Caco-2 (cell line): ENCODE measurements around the gene KMT2C. TPM values are rescaled to one million over a fixed set of nuclear protein-coding genes. Genes with fewer than 3 reads are reported as not detected.
"Not testable (repeated sequence)": the region's sequence is repeated elsewhere in the genome, so short reads cannot be mapped to it uniquely, and the experiment has no call there.

Source experiments
- BruUV-seq: library from RNA; stranded (reverse); fragments of 400-500 nt; replicated peaks from 2 replicates; lab custom pipeline; 2021; lab: Mats Ljungman, UMichigan
- CTCF ChIA-PET: fragments of 300-600 bp; sonication (Branson Sonifier 250); formaldehyde crosslinking; loops from one replicate; lab custom pipeline; 2022; ENCODE audit warnings: antibody characterized with exemption; lab: Charles Lee
- POLR2A ChIA-PET: fragments of 300-600 bp; sonication (Branson Sonifier 250); formaldehyde crosslinking; loops from one replicate; lab custom pipeline; 2022; ENCODE audit warnings: antibody characterized with exemption; lab: Charles Lee
- DNase-seq, 2 experiments: peaks; one replicate each; pipeline versions ENCODE4 v3.0.0 to v3.0.0-alpha.2; 2020 to 2022
- H3K27me3 ChIP-seq: replicated peaks from 2 replicates; pipeline ENCODE4 v1.6.0; 2011; ENCODE audit warnings: low read length; ENCODE audit not compliant: control insufficient read depth, insufficient read depth
- H3K36me3 ChIP-seq: 2 replicates; pipeline ENCODE4 v1.5.1; 2011; ENCODE audit warnings: low read length; ENCODE audit not compliant: control insufficient read depth, insufficient read depth
- H3K4me1 ChIP-seq: fragments of 250-450 bp; sonication (Bioruptor Pico); 2 replicates; pipeline ENCODE4 v1.5.1; 2020; ENCODE audit warnings: mild to moderate bottlenecking
- H3K4me3 ChIP-seq: 2 replicates; pipeline ENCODE4 v1.5.1; 2011; ENCODE audit warnings: low read depth, mild to moderate bottlenecking, control low read depth, low read length
- H3K9me3 ChIP-seq: fragments of 250-450 bp; sonication (Bioruptor Pico); 2 replicates; pipeline ENCODE4 v1.5.1; 2020; ENCODE audit warnings: mild to moderate bottlenecking, moderate library complexity
- H3K27ac Mint-ChIP-seq: one replicate; pipeline ENCODE4 v1.8.0; 2022; ENCODE audit warnings: mixed read lengths; ENCODE audit not compliant: unreplicated experiment
- H3K27me3 Mint-ChIP-seq: one replicate; pipeline ENCODE4 v1.8.0; 2022; ENCODE audit warnings: mixed read lengths; ENCODE audit not compliant: insufficient read depth, unreplicated experiment
- H3K36me3 Mint-ChIP-seq: one replicate; pipeline ENCODE4 v1.8.0; 2022; ENCODE audit warnings: mild to moderate bottlenecking, mixed read lengths; ENCODE audit not compliant: insufficient read depth, unreplicated experiment
- H3K4me1 Mint-ChIP-seq: one replicate; pipeline ENCODE4 v1.8.0; 2022; ENCODE audit warnings: low read depth, mixed read lengths; ENCODE audit not compliant: unreplicated experiment
- H3K4me3 Mint-ChIP-seq: one replicate; pipeline ENCODE4 v1.8.0; 2022; ENCODE audit warnings: mild to moderate bottlenecking, moderate library complexity, mixed read lengths; ENCODE audit not compliant: unreplicated experiment
- H3K9me3 Mint-ChIP-seq: one replicate; pipeline ENCODE4 v1.8.0; 2022; ENCODE audit warnings: mixed read lengths; ENCODE audit not compliant: unreplicated experiment
- CTCF ChIP-seq, 2 experiments: fragments of 200-600 bp in 1 of 2; IDR thresholded peaks; 1 replicate in 1 of 2; 2 replicates in 1 of 2; pipeline versions ENCODE4 v1.5.1 to v1.8.0; 2011 to 2022; ENCODE audit warnings: antibody characterized with exemption in 1 of 2, control low read depth in 1 of 2, inconsistent platforms in 1 of 2, low read depth in 1 of 2, low read length in 1 of 2, mild to moderate bottlenecking in 1 of 2, moderate library complexity in 1 of 2; ENCODE audit not compliant: insufficient read depth in 1 of 2, severe bottlenecking in 1 of 2, unreplicated experiment in 1 of 2
- intact Hi-C: fragments of 100-400 bp; cut with micrococcal nuclease; formaldehyde crosslinking; loops from one replicate; pipeline ENCODE4 v1.10.0; 2022; ENCODE audit not compliant: unreplicated experiment
- total RNA-seq: library from RNA; stranded (reverse); gene quantifications from 2 replicates; pipeline ENCODE4 v1.2.3, GENCODE V29; 2022

KMT2C gene
- total RNA-seq, 1 experiment from 2014 or later, result 59.5 TPM

DNA sequence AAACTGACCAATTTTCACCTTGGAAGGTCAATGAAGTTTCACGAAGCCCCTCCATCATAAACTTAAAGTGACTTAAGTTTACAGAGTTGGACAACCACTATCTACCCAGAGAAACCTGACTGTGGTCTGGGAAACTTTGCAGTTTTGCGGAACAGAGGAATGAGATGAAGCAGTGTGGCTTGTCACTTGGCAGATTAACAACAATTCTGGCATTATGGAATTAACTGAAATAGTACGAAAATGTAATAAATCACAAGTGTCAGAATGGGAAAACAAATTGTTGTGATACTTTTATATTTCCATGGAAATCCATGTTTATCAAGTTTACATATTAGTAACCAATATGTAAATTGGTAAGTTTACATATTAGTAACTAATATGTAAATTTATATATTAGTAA lies 4.9 kb downstream of the KMT2C start:
- H3K4me3 ChIP-seq, result no peak overlapping the region
- Mint-ChIP-seq H3K9me3 (no peaks in the 10 kb centered on the region), H3K4me3 (no peak overlapping the region), H3K36me3 (peaks cover 7% of the 10 kb centered on the region), H3K4me1 (peaks cover 13% of the 10 kb centered on the region), H3K27me3 (no peaks in the 10 kb centered on the region), H3K27ac (no peak overlapping the region)
- no peaks in the 10 kb centered on the region for H3K9me3 ChIP-seq
- H3K36me3 ChIP-seq, result no peaks in the 10 kb centered on the region
- H3K27me3 ChIP-seq, result no peaks in the 10 kb centered on the region
- POLR2A ChIA-PET, result no interaction called here
- no TSS peak for BruUV-seq
- intact Hi-C loops, result no loop called here
- DNase-seq, result no peak
- no peak for TF ChIP-seq CTCF (IDR thresholded peaks at IDR 0.05; ENCODE audit: insufficient read depth in 1 of 2, low read depth in 1 of 2, low read length in 1 of 2, severe bottlenecking in 1 of 2, unreplicated experiment in 1 of 2)
- no peaks in the 10 kb centered on the region; the same call in 1 of the 2 replicates for H3K4me1 ChIP-seq
- CTCF ChIA-PET, result no interaction called here

GRCh38 chr7:152430118-152430517 lies 5.7 kb downstream of the KMT2C start:
- H3K36me3 ChIP-seq, H3K4me1 ChIP-seq, DNase-seq, BruUV-seq, CTCF ChIA-PET, H3K4me3 ChIP-seq, POLR2A ChIA-PET, H3K27me3 ChIP-seq, H3K4me3 Mint-ChIP-seq, H3K9me3 ChIP-seq, H3K27ac Mint-ChIP-seq, H3K27me3 Mint-ChIP-seq, H3K9me3 Mint-ChIP-seq, intact Hi-C loops, H3K36me3 Mint-ChIP-seq: not testable (repeated sequence)
- H3K4me1 Mint-ChIP-seq, result peaks cover 13% of the 10 kb centered on the region

GRCh38 chr7:152424348-152425108 lies 11.3 kb downstream of the KMT2C start:
- no peak overlapping the region for H3K4me3 ChIP-seq

More at GRCh38 chr7:152424348-152425108, 11.3 kb downstream of the KMT2C start:
- intact Hi-C loops, result no loop called here
- Mint-ChIP-seq H3K4me1 (peaks cover 24% of the 10 kb centered on the region), H3K27me3 (no peaks in the 10 kb centered on the region), H3K27ac (no peak overlapping the region), H3K36me3 (peaks cover 7% of the 10 kb centered on the region), H3K9me3 (peaks cover 8% of the 10 kb centered on the region), H3K4me3 (no peak overlapping the region)
- Histone ChIP-seq H3K4me1 (peaks cover 15% of the 10 kb centered on the region), H3K36me3 (no peaks in the 10 kb centered on the region), H3K27me3 (no peaks in the 10 kb centered on the region), H3K9me3 (0 out of 2 replicates have a peak, but pooled peaks cover 3% of the 10 kb centered on the region)
- ChIA-PET POLR2A (interaction anchor here (0.6 kb wide), 2 partner anchors 28 to 40 kb away, joined by 3 to 6 read pairs; no protein-coding TSS in a partner anchor), CTCF (no interaction called here)
- DNase-seq, result no peak
- no peak for TF ChIP-seq CTCF (IDR thresholded peaks at IDR 0.05; ENCODE audit: insufficient read depth in 1 of 2, low read depth in 1 of 2, low read length in 1 of 2, severe bottlenecking in 1 of 2, unreplicated experiment in 1 of 2)
- no TSS peak for BruUV-seq
